Activated CD4-positive, CD25-positive, alpha-beta regulatory T cell treated with anti-CD3 and anti-CD28 coated beads, Interleukin-2, amount 50 U/mL, for 24 hours (primary cell): ENCODE measurements around the gene ASB15.
A peak's percentile ranks its signal among the peaks of the same experiment; 100 is the strongest.
"Not testable (repeated sequence)": the region's sequence is repeated elsewhere in the genome, so short reads cannot be mapped to it uniquely, and the experiment has no call there.

Experiments
- ATAC-seq, 2 donors: fragments of 150-1000 bp; cut with Tn5 transposase; one replicate each; pipeline ENCODE4 v1.10.0; 2021; ENCODE audit warnings: mild to moderate bottlenecking in 1 of 2, moderate library complexity in 1 of 2

Gene ASB15

GRCh38 chr7:123601530-123601929, at the start of gene ASB15:
ASB15 (plus strand) TSS chr7:123601821; CDS start chr7:123614503, 12,682 bp downstream.
- no peak for ATAC-seq

GRCh38 chr7:123552134-123552533, 49.5 kb upstream of the ASB15 start:
- ATAC-seq: not testable (repeated sequence)

- ATAC-seq: no peak
These were observed 49.0 kb upstream of the ASB15 start for GRCh38 chr7:123552641-123553040.

GRCh38 chr7:123553159-123553558, 48.5 kb upstream of the ASB15 start:
- no peak for ATAC-seq

- ATAC-seq: no peak
These were observed 46.1 kb upstream of the ASB15 start for GRCh38 chr7:123555484-123555883.

- ATAC-seq: no peak
These were observed 44.6 kb upstream of the ASB15 start for GRCh38 chr7:123557016-123557397.

- ATAC-seq: peak; percentile 97 to 98
These were observed 44.0 kb upstream of the ASB15 start, which contains the start of gene NDUFA5 for GRCh38 chr7:123557398-123558288. NDUFA5 (minus strand) TSS chr7:123557818; CDS start chr7:123557795, 23 bp downstream.

- ATAC-seq: no peak
These were observed 43.2 kb upstream of the ASB15 start for GRCh38 chr7:123558289-123558874.

- ATAC-seq: no peak
These were observed 39.5 kb upstream of the ASB15 start for GRCh38 chr7:123562121-123562520.

- ATAC-seq: no peak
These were observed 32.1 kb upstream of the ASB15 start for GRCh38 chr7:123569352-123570010.

GRCh38 chr7:123570390-123571182, 31.0 kb upstream of the ASB15 start:
- no peak for ATAC-seq

- no peak for ATAC-seq
These were observed 30.4 kb upstream of the ASB15 start for GRCh38 chr7:123571187-123571586.

- no peak for ATAC-seq
These were observed 29.9 kb upstream of the ASB15 start for GRCh38 chr7:123571684-123572083.

GRCh38 chr7:123573341-123573740, 28.3 kb upstream of the ASB15 start:
- ATAC-seq: no peak

GRCh38 chr7:123573896-123574467, 27.6 kb upstream of the ASB15 start:
- no peak for ATAC-seq

GRCh38 chr7:123579416-123579815, 22.2 kb upstream of the ASB15 start:
- no peak for ATAC-seq

GRCh38 chr7:123580406-123581161, 21.0 kb upstream of the ASB15 start:
- ATAC-seq: peak in 1 of 2 donors; percentile 20

GRCh38 chr7:123581162-123581459, 20.5 kb upstream of the ASB15 start:
- ATAC-seq: no peak

- no peak for ATAC-seq
These were observed 17.8 kb upstream of the ASB15 start for GRCh38 chr7:123583821-123584220.

GRCh38 chr7:123588376-123588775, 13.2 kb upstream of the ASB15 start:
- ATAC-seq: no peak

- ATAC-seq: no peak
These were observed 6.8 kb upstream of the ASB15 start for GRCh38 chr7:123594813-123595241.

- ATAC-seq: no peak
These were observed 3.0 kb upstream of the ASB15 start for GRCh38 chr7:123598657-123599056.
